PC-3 (cell line): Measurements from ENCODE around the gene CASP8. TPM values are rescaled to one million over a fixed set of nuclear protein-coding genes. Genes with fewer than 3 reads are reported as not detected.

Source experiments
- ATAC-seq: fragments of 200-7000 bp; cut with Tn5 transposase; 2 replicates; pipeline ENCODE4 v1.9.1; 2020; ENCODE audit warnings: mild to moderate bottlenecking, moderate library complexity
- BruUV-seq: library from RNA; stranded (reverse); fragments of 400-500 nt; replicated peaks from 2 replicates; lab custom pipeline; 2021; lab: Mats Ljungman, UMichigan
- CTCF ChIA-PET: fragments of 300-600 bp; sonication (Branson Sonifier 250); formaldehyde crosslinking; loops from one replicate; lab custom pipeline; 2022; ENCODE audit warnings: antibody characterized with exemption; lab: Charles Lee
- POLR2A ChIA-PET: fragments of 300-600 bp; sonication (Branson Sonifier 250); formaldehyde crosslinking; loops from one replicate; lab custom pipeline; 2022; ENCODE audit warnings: antibody characterized with exemption; ENCODE audit not compliant: unreplicated experiment; lab: Charles Lee
- DNase-seq: peaks from one replicate; pipeline ENCODE4 v3.0.0-alpha.2; 2015
- H2AFZ ChIP-seq: fragments of 300-600 bp; sonication (generic); 2 replicates; pipeline ENCODE4 v1.6.0; 2016; ENCODE audit warnings: antibody characterized with exemption, low read length
- H3F3A ChIP-seq: fragments of 300-600 bp; sonication (generic); one replicate; pipeline ENCODE4 v1.6.0; 2017; ENCODE audit warnings: antibody characterized with exemption, low read length, control low read depth, mild to moderate bottlenecking; ENCODE audit not compliant: unreplicated experiment
- H3K27ac ChIP-seq: fragments of 300-600 bp; sonication (generic); 2 replicates; pipeline ENCODE4 v1.5.1; 2016; ENCODE audit warnings: mild to moderate bottlenecking, low read length
- H3K27me3 ChIP-seq: fragments of 300-600 bp; sonication (generic); 2 replicates; pipeline ENCODE4 v1.6.1; 2016; ENCODE audit warnings: low read length, mixed read lengths
- H3K36me3 ChIP-seq: fragments of 300-600 bp; sonication (generic); 2 replicates; pipeline ENCODE4 v1.6.1; 2016; ENCODE audit warnings: low read depth, mixed run types, low read length, mixed read lengths
- H3K4me1 ChIP-seq: fragments of 300-600 bp; sonication (generic); 2 replicates; pipeline ENCODE4 v1.5.1; 2016; ENCODE audit warnings: low read length; ENCODE audit not compliant: insufficient read depth
- H3K4me2 ChIP-seq: fragments of 300-600 bp; sonication (generic); 2 replicates; pipeline ENCODE4 v1.6.0; 2016; ENCODE audit warnings: low read length
- H3K4me3 ChIP-seq: fragments of 300-600 bp; sonication (generic); 2 replicates; pipeline ENCODE4 v1.5.1; 2016; ENCODE audit warnings: mild to moderate bottlenecking, low read length, mixed read lengths
- H3K79me2 ChIP-seq: fragments of 300-600 bp; sonication (generic); 2 replicates; pipeline ENCODE4 v1.6.1; 2017; ENCODE audit warnings: low read length, mixed read lengths
- H3K9ac ChIP-seq: fragments of 300-600 bp; sonication (generic); 2 replicates; pipeline ENCODE4 v1.6.0; 2016; ENCODE audit warnings: mild to moderate bottlenecking, low read length
- H3K9me2 ChIP-seq: fragments of 300-600 bp; sonication (generic); replicated peaks from 2 replicates; pipeline ENCODE4 v1.6.1; 2016; ENCODE audit warnings: mixed run types, low read length, mixed read lengths
- H3K9me3 ChIP-seq: fragments of 300-600 bp; sonication (generic); 2 replicates; pipeline ENCODE4 v1.6.1; 2016; ENCODE audit warnings: low read length, mixed read lengths
- H4K20me1 ChIP-seq: fragments of 300-600 bp; sonication (generic); 2 replicates; pipeline ENCODE4 v1.6.1; 2016; ENCODE audit warnings: low read length, mixed read lengths
- EZH2 ChIP-seq: fragments of 300-600 bp; sonication (generic); IDR thresholded peaks from one replicate; pipeline ENCODE4 v1.6.1; 2017; ENCODE audit warnings: antibody characterized with exemption, mild to moderate bottlenecking, low read length; ENCODE audit not compliant: unreplicated experiment
- EZH2phosphoT487 ChIP-seq: fragments of 300-600 bp; sonication (generic); IDR thresholded peaks from 2 replicates; pipeline ENCODE4 v1.6.1; 2018; ENCODE audit warnings: mild to moderate bottlenecking, antibody characterized with exemption, low read length, borderline replicate concordance
- intact Hi-C: fragments of 100-400 bp; cut with micrococcal nuclease; formaldehyde crosslinking; loops from 2 replicates; pipeline ENCODE4 v1.9.0; 2023
- total RNA-seq: library from RNA; depleted of rRNA; stranded (reverse); fragments of >200 nt; gene quantifications from 2 replicates; pipeline ENCODE4 v1.2.3, GENCODE V29; 2014
- TF ChIP-seq, protein P1 (sequence below): fragments of 300-600 bp; sonication (generic); conservative IDR thresholded peaks from 2 replicates; pipeline ENCODE4 v1.5.1; 2017; ENCODE audit warnings: antibody characterized with exemption, low read depth, mild to moderate bottlenecking, low read length

The CASP8 gene
- total RNA-seq, 1 experiment from 2014 or later: 29.4 TPM

GRCh38 chr2:201248288-201248844 is 12.0 kb upstream of the CASP8 start:
- Histone ChIP-seq H3K9me2 (no peaks in the 10 kb centered on the region), H3K4me2 (no peak overlapping the region), H3K36me3 (no peaks in the 10 kb centered on the region), H3K27ac (no peak overlapping the region), H3K4me1 (no peaks in the 10 kb centered on the region), H2AFZ (no peak overlapping the region), H3K9ac (no peak overlapping the region), H3K9me3 (no peaks in the 10 kb centered on the region), H3K27me3 (no peaks in the 10 kb centered on the region), H3K79me2 (no peaks in the 10 kb centered on the region), H4K20me1 (no peaks in the 10 kb centered on the region), H3K4me3 (no peak overlapping the region), H3F3A (no peaks in the 10 kb centered on the region)
- no TSS peak for BruUV-seq
- DNase-seq: no peak
- no peak for ATAC-seq
- ChIA-PET POLR2A (no interaction called here), CTCF (no interaction called here)
- TF ChIP-seq, protein P1, sequence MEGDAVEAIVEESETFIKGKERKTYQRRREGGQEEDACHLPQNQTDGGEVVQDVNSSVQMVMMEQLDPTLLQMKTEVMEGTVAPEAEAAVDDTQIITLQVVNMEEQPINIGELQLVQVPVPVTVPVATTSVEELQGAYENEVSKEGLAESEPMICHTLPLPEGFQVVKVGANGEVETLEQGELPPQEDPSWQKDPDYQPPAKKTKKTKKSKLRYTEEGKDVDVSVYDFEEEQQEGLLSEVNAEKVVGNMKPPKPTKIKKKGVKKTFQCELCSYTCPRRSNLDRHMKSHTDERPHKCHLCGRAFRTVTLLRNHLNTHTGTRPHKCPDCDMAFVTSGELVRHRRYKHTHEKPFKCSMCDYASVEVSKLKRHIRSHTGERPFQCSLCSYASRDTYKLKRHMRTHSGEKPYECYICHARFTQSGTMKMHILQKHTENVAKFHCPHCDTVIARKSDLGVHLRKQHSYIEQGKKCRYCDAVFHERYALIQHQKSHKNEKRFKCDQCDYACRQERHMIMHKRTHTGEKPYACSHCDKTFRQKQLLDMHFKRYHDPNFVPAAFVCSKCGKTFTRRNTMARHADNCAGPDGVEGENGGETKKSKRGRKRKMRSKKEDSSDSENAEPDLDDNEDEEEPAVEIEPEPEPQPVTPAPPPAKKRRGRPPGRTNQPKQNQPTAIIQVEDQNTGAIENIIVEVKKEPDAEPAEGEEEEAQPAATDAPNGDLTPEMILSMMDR: no peak
- TF ChIP-seq EZH2 (no peak), EZH2phosphoT487 (no peak)
- intact Hi-C loops: no loop called here

DNA sequence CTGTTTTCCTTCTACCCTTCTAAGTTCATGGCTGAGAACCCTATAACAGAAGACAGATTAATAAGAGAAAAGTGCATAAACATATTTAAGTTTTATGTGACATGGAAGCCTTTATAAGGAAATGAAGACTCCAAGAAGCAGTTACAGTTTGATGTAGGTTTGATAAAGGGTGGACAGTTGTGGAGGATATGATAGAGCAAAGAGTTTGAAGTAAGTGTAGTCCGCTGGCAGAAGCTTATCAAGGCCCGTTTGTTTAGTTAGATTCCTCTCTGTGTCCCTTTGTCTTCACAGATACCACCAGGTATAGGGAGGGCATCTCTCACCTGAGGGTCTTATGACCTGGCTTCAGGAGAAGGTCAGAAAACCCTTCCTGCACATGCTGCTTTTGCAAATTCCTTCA is 10.4 kb upstream of the CASP8 start:
- ATAC-seq: no peak
- H3K9ac ChIP-seq: no peak overlapping the region
- CTCF ChIA-PET: no interaction called here
- H2AFZ ChIP-seq: no peak overlapping the region
- H3F3A ChIP-seq: no peaks in the 10 kb centered on the region
- no peak overlapping the region for H3K4me2 ChIP-seq
- no peaks in the 10 kb centered on the region for H4K20me1 ChIP-seq
- H3K27ac ChIP-seq: no peak overlapping the region
- no peaks in the 10 kb centered on the region for H3K4me1 ChIP-seq
- no peak for DNase-seq
- H3K36me3 ChIP-seq: no peaks in the 10 kb centered on the region
- TF ChIP-seq EZH2phosphoT487 (no peak), EZH2 (no peak)
- TF ChIP-seq, protein P1: no peak
- intact Hi-C loops: no loop called here
- no peaks in the 10 kb centered on the region for H3K9me2 ChIP-seq
- no peaks in the 10 kb centered on the region for H3K27me3 ChIP-seq
- H3K9me3 ChIP-seq: no peaks in the 10 kb centered on the region
- no peak overlapping the region for H3K4me3 ChIP-seq
- no peaks in the 10 kb centered on the region for H3K79me2 ChIP-seq
- no TSS peak for BruUV-seq
- POLR2A ChIA-PET: no interaction called here

DNA sequence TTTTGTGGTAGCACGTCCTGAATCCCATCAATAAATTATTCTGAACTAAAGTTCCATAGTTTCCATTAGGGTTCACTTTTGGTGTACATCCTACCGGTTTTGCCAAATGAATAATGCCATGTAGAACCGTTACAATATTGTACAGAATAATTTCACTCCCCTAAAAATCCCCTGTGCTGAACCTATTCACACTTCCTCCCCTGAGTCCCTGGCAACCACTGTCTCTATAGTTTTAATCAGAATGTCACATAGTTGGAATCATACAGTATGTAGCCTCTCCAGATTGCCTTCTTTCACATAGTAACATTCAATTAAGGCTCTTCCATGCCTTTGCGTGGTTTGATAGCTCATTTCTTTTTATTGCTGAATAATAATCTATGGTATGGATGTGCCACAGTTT is 9.6 kb upstream of the CASP8 start:
- no peak overlapping the region for H3K27ac ChIP-seq
- no peaks in the 10 kb centered on the region for H3K27me3 ChIP-seq
- no TSS peak for BruUV-seq
- H3K9me2 ChIP-seq: no peaks in the 10 kb centered on the region
- no peak overlapping the region for H3K4me2 ChIP-seq
- no peak overlapping the region for H2AFZ ChIP-seq
- DNase-seq (no peak), ATAC-seq (no peak)
- no peak overlapping the region for H3K9ac ChIP-seq
- intact Hi-C loops: no loop called here
- no peak overlapping the region for H3K4me3 ChIP-seq
- H4K20me1 ChIP-seq: no peaks in the 10 kb centered on the region
- no peaks in the 10 kb centered on the region for H3K4me1 ChIP-seq
- no peaks in the 10 kb centered on the region for H3K9me3 ChIP-seq
- no peaks in the 10 kb centered on the region for H3K79me2 ChIP-seq
- H3K36me3 ChIP-seq: no peaks in the 10 kb centered on the region
- no peaks in the 10 kb centered on the region for H3F3A ChIP-seq
- TF ChIP-seq, protein P1: no peak
- no peak for TF ChIP-seq EZH2
- TF ChIP-seq EZH2phosphoT487: no peak
- POLR2A ChIA-PET: no interaction called here
- CTCF ChIA-PET: no interaction called here
